ENCODE results near the gene SLCO4C1.
"Not testable (repeated sequence)": the region's sequence is repeated elsewhere in the genome, so short reads cannot be mapped to it uniquely, and the experiment has no call there.

The SLCO4C1 gene, protein sequence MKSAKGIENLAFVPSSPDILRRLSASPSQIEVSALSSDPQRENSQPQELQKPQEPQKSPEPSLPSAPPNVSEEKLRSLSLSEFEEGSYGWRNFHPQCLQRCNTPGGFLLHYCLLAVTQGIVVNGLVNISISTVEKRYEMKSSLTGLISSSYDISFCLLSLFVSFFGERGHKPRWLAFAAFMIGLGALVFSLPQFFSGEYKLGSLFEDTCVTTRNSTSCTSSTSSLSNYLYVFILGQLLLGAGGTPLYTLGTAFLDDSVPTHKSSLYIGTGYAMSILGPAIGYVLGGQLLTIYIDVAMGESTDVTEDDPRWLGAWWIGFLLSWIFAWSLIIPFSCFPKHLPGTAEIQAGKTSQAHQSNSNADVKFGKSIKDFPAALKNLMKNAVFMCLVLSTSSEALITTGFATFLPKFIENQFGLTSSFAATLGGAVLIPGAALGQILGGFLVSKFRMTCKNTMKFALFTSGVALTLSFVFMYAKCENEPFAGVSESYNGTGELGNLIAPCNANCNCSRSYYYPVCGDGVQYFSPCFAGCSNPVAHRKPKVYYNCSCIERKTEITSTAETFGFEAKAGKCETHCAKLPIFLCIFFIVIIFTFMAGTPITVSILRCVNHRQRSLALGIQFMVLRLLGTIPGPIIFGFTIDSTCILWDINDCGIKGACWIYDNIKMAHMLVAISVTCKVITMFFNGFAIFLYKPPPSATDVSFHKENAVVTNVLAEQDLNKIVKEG

DNA sequence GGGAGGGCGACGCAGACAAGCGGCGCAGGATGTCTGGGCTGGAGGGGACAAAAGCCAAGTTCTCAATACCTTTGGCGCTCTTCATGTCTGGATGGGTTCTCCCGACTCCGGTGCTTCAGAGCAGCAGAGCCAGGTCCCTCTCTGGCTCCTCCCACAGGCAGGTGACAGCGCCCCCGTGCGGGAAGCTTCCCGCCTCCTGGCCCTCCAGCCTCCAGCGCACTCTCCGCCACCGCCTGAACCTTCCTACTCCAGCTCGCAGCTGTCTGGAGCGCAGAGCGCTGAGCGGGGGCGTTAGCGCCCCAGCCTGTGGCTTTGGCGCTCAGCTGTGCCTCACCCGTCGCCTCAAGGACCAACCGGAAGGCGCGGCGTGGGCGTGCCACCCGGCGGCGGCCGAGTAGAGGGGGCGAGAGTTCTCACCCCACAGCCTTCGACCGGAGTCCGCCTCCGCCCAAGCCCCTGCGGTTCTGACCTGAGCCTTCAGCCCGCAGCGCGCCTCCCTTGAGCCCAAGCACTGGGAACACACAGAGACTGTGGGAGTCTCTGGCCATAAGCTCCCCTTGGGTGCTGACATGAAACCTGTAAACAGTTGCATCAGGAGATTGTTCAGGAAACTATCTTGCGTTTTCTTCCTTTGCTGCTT, at the start of gene SLCO4C1:
Gene SLCO4C1, minus strand, starts transcription at position 107 of the 640 bp plus-strand sequence. Its CDS starts 22 bp downstream, at position 85.
- DNase-seq (ENCODE audit: low read depth, low spot score), result no peak

DNA sequence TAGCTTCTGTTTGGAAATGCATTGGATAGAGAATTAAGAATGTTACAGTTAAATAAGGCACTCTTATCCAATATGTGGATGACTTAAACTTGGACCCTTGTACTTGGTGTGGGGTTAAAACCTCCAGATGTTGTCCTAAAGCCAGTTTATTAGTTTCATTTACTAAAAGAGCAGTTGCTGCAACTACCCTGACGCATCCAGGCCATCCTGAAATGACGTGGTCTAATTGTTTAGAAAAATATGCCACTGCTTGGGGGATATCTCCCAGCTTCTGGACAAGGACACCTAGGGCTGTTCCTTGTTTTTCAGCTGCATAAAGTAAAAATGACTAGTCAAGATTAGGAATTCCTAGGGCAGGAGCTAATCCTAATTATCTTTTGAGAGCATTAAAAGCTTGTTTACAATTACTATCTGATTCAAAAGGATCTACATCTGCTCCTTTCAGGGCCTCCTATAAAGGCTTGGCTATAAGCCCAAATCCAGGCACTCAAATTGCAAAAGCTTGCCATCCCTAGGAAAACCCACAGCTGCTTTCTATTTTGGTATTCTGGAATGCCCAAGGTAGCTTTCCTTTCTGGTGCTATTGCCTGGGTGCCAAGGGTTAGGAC, 45.7 kb upstream of the SLCO4C1 start:
- DNase-seq (ENCODE audit: low read depth, low spot score), result no peak

DNA sequence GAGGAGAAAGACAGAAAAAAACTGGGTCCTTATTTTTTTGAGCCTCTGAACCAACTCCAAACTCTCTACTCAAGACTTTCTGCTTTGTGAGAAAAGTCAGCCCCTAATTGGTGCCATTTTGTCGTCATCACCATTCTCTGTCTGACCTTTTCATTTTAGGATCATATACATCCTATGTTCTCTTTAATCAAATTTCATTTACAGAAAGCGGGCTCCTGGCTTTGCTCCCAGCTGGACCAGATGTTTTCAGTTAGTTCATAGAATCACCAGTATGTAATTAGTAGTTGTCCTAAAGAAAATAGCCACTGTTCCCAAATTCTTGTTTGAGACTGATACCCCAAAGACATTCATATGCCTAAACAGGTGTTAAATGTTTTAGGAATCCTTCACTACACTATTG, 28.6 kb upstream of the SLCO4C1 start:
- no peak for DNase-seq (ENCODE audit: low read depth, low spot score)

DNA sequence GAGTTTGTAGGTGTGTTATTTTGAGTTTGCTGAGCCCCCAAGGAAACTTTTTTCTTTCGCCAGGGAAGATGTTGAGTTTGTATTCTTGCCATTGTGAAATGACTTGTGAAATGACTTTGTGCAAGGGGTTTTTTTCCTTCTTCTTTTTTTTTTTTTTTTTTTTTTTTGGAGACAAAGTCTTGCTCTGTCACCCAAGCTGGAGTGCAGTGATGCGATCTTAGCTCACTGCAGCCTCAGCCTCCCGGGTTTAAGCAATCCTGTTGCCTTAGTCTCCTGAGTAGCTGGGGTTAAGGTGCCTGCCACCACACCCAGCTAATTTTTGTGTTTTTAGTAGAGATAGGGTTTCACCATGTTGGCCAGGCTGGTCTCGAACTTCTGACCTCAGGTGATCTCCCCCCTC, 22.7 kb upstream of the SLCO4C1 start:
- not testable (repeated sequence) for DNase-seq (ENCODE audit: low read depth, low spot score)

DNA sequence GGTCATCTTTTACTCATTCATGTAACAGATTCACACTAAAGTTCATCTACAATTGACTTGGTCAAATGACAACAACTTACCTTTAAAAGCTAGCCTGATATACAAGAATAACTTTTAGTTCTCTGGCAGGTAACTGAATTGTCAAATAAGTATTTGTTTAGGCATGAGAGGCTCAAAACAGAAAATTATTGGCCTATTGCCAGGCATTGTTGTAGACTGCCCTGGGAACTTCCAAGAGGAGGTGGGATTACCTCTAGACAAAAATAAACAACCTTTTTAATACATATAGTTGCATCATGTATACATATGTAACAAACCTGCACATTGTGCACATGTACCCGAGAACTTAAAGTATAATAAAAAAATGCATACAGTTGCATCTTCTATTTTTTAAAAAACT, 18.2 kb upstream of the SLCO4C1 start:
- DNase-seq (ENCODE audit: low read depth, low spot score), result no peak

DNA sequence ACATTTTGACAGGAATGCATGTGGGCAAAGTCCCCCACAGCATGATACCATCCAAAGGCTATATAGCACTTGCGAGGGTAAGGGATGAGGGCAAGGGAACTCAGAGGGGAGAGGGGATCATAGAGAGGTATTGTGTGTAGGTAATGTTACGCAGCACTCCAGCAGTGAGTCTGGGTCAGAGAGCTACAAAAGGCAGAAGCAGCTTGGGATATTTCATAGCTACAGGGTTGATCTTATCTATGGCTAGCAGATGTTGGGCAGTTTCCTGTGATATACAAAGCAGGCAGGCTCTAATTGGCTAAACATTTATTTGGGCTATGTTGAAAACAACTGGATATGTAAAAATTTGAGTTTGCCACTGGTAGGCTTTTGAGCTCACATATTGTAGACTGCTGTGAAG, 17.8 kb upstream of the SLCO4C1 start:
- no peak for DNase-seq (ENCODE audit: low read depth, low spot score)

DNA sequence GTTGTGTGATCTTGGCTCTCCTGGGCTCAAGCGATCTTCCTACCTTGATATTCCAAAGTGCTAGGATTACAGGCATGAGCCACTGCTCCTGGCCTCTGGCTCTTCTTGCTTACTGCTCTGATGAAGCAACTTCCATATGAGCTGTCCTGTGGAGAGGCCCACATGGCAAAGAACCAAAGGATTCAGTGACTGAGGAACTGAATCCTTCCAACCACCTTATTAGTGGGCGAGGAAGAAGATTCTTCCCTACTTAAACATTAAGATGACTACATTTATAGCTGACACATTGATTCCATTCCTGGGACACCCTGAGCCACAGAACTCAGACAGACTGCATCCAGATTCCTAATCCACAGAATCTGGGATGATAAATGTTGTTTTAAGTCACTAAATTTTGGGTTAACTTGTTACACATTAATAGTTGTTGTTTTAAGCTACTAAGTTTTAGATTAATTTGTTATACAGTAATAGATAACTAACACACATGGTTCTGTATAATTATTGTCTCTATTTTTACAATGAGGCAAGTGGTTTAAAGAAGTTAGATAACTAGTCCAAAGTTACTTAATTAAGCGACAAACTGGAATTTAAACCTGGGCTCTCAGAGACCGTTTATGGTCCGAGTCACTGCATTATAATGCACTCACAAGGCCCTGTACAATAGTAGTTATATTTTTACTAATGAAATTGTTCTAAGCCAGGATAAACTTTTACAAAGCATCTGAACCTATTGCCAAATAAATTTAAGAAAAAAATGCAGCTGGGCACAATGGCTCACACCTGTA, 16.7 kb upstream of the SLCO4C1 start:
- DNase-seq (ENCODE audit: low read depth, low spot score), result no peak

DNA sequence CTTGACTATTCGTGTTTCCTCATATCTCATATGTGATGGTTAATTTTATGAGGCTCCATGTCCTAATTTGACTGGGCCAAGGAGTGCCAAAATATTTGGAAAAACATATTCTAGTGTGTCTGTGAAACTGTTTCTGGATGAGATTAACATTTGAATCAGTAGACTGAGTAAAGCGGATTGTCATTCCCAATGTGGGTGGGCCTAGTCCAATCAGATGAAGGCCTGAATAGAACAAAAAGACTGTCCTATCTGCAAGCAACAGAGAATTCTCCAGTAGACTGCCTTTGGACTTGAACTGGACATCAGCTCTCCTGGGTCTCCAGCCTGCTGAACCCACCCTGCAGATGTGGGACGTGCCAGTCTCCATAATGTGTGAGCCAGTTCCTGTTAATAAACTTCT, 13.5 kb upstream of the SLCO4C1 start:
- DNase-seq (ENCODE audit: low read depth, low spot score), result no peak

DNA sequence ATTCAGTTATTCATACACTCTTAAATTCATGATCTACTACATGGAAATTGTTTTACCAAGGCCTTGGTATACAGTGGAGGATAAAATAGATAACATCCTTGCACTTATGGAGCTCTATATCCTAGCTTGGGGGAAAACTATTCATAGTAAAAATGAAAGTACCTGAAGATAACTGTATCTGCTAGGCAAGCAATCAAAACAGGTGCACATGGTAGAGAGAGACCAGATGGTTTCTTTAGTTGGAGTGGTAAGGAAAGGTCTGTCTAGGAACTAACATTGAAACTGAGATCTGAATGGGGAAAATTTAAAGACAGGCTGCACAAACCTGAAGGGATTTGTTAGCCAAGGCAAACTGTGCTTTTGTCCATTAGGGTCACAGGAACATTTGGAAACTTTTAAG, 11.1 kb upstream of the SLCO4C1 start:
- no peak for DNase-seq (ENCODE audit: low read depth, low spot score)

DNA sequence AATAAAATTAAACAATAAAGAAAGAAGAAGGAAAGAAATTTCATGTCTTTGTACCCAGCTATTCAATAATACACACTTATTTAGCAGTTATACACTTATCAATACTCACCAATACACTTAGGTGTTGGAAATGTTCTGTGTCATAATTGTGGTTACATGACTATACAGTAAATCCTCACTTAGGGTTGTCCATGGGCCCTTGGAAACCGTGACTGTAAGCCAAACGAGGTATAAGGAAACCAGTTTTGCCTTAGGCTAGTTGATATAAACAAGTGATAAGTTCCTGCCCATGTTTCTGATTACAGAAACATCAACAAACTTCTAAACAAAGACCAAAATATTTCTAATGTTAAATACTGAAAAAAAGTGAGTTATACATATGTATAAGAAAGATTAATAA, 10.0 kb upstream of the SLCO4C1 start:
- DNase-seq (ENCODE audit: low read depth, low spot score), result no peak

DNA sequence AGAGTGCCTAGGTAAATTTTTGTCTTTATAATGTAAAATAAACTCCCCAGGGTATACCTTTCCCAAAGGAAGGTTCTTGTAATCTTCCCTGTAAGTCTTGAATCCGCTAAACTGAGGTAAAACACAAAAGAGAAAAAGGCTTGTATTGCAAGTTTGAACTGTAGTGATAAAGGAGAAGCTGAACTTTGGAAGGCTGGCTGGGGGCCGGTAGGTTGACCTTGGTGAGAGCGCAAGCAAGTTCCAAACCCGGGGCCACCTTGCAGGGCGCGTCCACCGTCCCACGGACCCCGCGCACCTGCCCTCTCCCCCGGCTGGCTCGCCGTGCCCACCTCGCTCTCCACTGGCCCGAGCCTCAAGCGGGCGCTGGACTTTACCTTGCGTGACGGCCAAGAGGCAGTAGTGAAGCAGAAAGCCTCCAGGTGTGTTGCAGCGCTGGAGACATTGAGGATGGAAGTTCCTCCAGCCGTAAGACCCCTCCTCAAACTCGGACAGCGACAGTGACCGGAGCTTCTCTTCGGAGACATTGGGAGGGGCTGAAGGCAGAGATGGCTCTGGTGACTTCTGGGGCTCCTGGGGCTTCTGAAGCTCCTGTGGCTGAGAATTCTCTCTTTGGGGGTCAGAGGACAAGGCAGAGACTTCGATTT, 428 bp downstream of the SLCO4C1 start:
- no peak for DNase-seq (ENCODE audit: low read depth, low spot score)

DNA sequence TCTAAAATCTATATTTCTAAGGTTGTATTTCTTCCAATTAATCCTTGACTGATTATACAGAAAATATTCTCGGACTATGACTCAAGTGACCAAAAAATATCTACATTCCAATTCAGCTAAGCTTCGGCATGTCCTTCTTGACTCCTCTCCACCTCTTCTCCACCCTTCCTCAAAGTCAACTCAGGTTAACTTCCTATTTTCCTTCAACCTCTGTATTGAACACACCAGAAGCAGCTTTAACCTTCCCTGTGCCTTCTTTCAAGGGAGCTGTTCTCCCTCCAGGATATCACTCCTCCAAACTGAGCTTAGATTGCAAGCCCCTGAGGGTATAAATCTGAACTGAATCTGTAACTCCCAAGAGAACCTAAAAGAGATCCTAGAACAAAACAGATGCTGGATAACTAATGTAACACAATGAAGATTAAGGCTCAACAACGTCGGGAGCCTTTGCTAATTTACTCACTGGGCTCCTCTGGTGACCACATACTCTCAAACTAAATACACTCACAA, 1.1 kb downstream of the SLCO4C1 start:
- no peak for DNase-seq (ENCODE audit: low read depth, low spot score)

DNA sequence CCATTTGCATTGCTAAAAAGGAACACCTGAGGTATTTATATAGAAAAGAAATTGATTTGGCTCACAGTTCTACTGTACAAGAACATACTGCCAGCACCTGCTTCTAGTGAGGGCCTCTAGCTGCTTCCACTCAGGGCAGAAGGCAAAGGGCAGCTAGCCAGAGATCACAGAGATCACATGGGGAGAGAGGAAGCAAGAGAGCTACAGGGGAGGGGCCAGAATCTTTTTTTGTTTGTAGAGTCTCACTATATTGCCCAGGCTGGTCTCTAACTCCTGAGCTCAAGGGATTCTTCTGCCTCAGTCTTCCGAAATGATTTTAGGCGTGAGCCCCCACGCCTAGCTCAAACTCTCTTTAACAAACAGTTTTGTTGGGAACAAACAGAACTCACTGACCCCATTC, 6.1 kb downstream of the SLCO4C1 start:
- no peak for DNase-seq (ENCODE audit: low read depth, low spot score)

DNA sequence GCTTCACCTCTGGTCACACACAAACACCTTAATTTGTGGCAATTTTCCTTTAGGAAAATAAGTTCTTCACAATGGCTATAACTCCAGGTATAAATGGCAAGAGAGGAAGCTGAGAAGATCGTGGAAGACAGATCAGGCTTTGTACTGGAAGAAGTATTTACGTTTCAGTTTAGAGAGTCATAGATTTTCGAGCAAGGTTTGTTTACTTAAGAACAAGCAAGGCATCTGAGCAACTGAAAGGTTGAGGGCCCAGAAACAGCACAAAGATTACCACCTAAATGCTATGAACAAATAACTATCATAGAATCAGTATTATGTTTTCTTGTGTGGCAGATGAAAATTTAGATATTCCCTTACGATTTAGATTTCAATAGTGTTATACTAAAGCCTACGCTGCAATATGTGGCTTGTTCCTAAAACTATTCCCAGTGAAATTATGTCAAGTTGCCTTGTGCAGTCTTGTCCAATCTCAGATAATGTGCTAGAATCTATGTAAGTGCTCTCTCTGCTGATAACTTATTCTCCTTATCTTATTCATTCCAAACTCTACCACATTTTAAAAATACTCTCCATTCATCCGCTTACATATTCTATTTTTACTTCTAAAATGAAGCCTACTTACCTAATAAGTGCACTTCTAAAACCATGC, 6.7 kb downstream of the SLCO4C1 start:
- no peak for DNase-seq (ENCODE audit: low read depth, low spot score)

DNA sequence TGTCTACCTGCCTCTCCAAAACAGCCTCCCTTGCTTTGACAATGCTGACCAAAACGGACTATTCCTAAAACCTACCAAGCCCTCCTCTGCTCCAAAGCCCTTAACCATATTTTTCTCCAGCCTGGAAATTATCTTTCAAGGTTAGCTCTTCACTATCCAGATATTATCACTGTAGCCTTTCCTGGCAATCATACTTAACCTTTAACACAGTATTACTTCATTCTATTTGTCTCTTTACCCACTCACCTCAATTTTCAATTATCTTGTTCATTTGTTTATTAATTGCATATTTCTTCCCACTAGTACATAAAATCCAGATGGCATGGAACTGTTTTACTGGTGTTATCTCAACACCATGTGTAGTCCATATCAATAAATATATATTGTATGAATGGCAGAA, 7.5 kb downstream of the SLCO4C1 start:
- no peak for DNase-seq (ENCODE audit: low read depth, low spot score)

DNA sequence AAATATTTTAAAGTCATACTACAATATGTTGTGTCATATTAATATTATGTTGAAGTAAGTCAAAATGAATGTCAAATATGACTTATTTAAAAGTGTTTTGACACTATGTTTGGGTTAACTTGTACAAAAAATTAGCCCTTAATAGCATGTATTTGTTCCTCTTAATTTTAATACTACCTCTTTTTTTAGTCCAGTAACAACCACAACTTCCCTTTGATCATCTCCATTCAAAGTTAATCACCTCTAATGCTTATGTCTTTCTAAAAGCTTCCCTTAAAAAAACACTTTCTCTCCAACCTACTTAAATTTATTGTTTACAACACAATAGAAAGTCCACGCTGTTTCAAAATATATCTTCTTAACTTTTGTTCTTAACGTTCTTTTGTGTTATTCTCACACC, 9.6 kb downstream of the SLCO4C1 start:
- no peak for DNase-seq (ENCODE audit: low read depth, low spot score)

DNA sequence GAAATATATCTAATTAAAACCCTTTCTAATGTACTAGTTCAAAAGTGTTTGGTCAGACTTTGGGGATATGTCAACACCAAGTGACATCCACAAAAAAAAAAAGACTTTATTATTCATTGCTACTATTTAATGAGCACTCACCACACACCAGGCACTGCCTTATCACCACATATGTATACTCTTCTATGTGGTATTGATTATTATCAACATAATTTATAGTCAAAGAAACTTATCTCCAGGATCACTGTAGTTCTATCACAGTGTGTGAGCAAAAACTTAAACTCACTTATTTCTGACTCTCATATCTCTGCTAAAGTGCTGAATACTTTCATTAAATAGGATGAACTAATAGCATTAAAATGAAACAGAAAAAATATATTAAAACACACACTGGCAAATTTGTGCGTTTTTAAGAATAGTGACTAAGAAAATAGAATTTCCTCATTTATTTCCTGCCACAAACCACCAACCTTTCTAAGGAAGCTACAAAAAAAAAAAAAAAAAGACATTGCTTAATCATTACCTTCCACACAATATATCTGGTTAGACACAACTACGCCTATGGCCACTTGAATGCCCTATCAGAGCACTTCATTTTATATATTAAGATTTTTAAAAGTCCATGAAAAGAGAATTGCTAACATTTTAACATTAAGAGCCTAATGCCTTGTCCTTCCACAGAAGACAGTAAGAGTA, 12.8 kb downstream of the SLCO4C1 start:
- no peak for DNase-seq (ENCODE audit: low read depth, low spot score)

DNA sequence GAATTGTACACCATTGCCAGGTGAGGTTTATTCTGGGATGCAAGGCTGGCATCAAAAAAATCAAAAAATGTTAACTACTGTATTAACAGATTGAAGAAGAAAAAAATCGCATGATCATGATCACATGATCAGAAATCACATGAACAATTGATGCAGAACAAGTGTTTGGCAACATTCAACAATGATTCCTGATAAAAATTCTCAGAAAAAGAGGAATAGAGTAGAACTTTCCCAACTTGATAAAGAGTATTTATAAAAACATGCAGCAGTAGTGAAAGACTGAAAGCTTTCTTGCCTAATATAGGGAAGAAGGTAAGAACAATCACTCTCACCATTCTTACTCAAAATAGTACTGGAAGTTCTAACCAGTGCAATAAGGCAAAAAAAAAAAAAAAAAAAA, 16.4 kb downstream of the SLCO4C1 start:
- DNase-seq (ENCODE audit: low read depth, low spot score), result no peak

DNA sequence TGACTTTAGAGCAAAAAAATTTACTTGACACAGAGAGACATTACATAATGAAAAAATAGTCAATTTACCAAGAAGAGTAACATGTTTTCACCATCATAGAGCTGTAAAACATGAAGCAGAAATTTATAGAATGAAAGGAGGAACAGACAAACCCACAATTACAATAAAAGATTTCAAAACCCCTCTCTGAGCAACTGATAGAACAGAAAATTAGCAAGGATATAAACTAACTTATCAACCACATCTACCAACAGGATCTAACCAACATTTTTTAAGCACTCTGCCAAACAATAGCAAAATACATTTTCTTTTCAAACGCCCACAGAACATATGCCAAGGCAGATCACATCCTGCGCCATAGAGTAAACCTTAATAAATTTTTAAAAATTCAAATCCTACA, 17.9 kb downstream of the SLCO4C1 start:
- no peak for DNase-seq (ENCODE audit: low read depth, low spot score)

DNA sequence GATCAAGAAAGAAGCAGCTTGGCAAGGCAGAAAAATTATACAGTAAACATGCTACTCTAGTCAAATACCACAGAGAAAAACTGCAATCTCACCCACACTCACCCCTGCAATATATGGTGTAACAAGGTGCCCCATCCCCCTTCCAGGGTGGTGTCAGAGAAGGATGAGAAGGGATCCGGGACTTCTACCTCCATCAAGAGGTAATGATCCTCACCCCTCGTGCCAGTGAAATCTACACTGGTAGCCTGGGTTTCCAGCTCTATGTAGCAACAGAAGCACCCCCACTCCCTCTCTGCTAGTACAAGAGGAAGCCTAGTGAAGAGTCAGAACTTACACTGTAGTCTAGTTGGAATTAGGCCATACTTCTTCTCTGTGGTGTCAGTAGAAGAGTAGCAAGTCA, 18.9 kb downstream of the SLCO4C1 start:
- no peak for DNase-seq (ENCODE audit: low read depth, low spot score)

Data from activated CD4-positive, CD25-positive, alpha-beta regulatory T cell treated with anti-CD3 and anti-CD28 coated beads, Interleukin-2, amount 50 U/mL, for 16 hours (primary cell).